Endodermal cell (in vitro differentiated cells): ENCODE data around the gene PTPN20. TPM values are rescaled to one million over a fixed set of nuclear protein-coding genes. Genes with fewer than 3 reads are reported as not detected.

Experiments
- DNase-seq: peaks from one replicate; pipeline ENCODE4 v3.0.0-alpha.2; 2017
- H3K27ac ChIP-seq: 2 replicates; pipeline ENCODE4 v1.5.1; 2013; ENCODE audit warnings: mild to moderate bottlenecking, low read depth, low read length, moderate library complexity
- H3K27me3 ChIP-seq: 2 replicates; pipeline ENCODE4 v1.6.1; 2013; ENCODE audit warnings: mild to moderate bottlenecking, low read length, moderate library complexity; ENCODE audit not compliant: insufficient read depth, control insufficient read depth, poor library complexity, severe bottlenecking
- H3K36me3 ChIP-seq: 2 replicates; pipeline ENCODE4 v1.7.0; 2013; ENCODE audit warnings: mild to moderate bottlenecking, low read length, moderate library complexity; ENCODE audit not compliant: control insufficient read depth, insufficient read depth
- H3K4me1 ChIP-seq: one replicate; pipeline ENCODE4 v1.7.0; 2013; ENCODE audit warnings: low read length; ENCODE audit not compliant: control insufficient read depth, insufficient read depth
- H3K4me3 ChIP-seq: 2 replicates; pipeline ENCODE4 v1.5.1; 2013; ENCODE audit warnings: mild to moderate bottlenecking, low read length, moderate library complexity
- H3K9ac ChIP-seq: 2 replicates; pipeline ENCODE4 v1.6.1; 2013; ENCODE audit warnings: mild to moderate bottlenecking, low read length, moderate library complexity; ENCODE audit not compliant: poor library complexity, severe bottlenecking; ENCODE audit errors: extremely low read depth
- H3K9me3 ChIP-seq: 2 replicates; pipeline ENCODE4 v1.6.1; 2013; ENCODE audit warnings: mild to moderate bottlenecking, low read length, moderate library complexity; ENCODE audit not compliant: control insufficient read depth
- H3K27ac Mint-ChIP-seq: 2 replicates; pipeline ENCODE4 v1.8.0; 2020; ENCODE audit warnings: mixed read lengths
- H3K27me3 Mint-ChIP-seq: 2 replicates; pipeline ENCODE4 v1.8.0; 2021; ENCODE audit warnings: mild to moderate bottlenecking, mixed read lengths; ENCODE audit not compliant: insufficient read depth
- H3K36me3 Mint-ChIP-seq: 2 replicates; pipeline ENCODE4 v1.8.0; 2020; ENCODE audit warnings: low read depth, mixed read lengths
- H3K4me1 Mint-ChIP-seq: 2 replicates; pipeline ENCODE4 v1.8.0; 2020; ENCODE audit warnings: mixed read lengths
- H3K4me3 Mint-ChIP-seq: 2 replicates; pipeline ENCODE4 v1.8.0; 2020; ENCODE audit warnings: mild to moderate bottlenecking, moderate library complexity, mixed read lengths
- H3K9me3 Mint-ChIP-seq: 2 replicates; pipeline ENCODE4 v1.8.0; 2020; ENCODE audit warnings: mild to moderate bottlenecking, mixed read lengths
- WGBS, 2 experiments: methylation state at CpG; one replicate each; pipeline versions ENCODE4 v1.1.5 to v1.1.7; 2013; ENCODE audit warnings: missing lambda C conversion rate in 2 of 2, mixed read lengths in 1 of 2; ENCODE audit not compliant: insufficient coverage in 1 of 2, insufficient read length in 1 of 2; 5-methylcytosine and 5-hydroxymethylcytosine counted together
- total RNA-seq, 2 donors: library from RNA; stranded (reverse); fragmentation: NEBNext Ultra II Directional in 1 of 2; extraction: Animal tissue kit (Norgen Biotek cat#: 25700) in 1 of 2; gene quantifications; 2 replicates in 1 of 2; 3 replicates in 1 of 2; pipeline ENCODE4 v1.2.1, GENCODE V29; 2021
- TF ChIP-seq, protein P1 (sequence below): fragments of 200-600 bp; sonication (generic); conservative IDR thresholded peaks from 2 replicates; pipeline ENCODE4 v1.5.0; 2021; ENCODE audit warnings: antibody characterized with exemption, mild to moderate bottlenecking

Gene PTPN20
- total RNA-seq, 2 donors from 2014 or later: 0.53 TPM; not detected in 1

DNA sequence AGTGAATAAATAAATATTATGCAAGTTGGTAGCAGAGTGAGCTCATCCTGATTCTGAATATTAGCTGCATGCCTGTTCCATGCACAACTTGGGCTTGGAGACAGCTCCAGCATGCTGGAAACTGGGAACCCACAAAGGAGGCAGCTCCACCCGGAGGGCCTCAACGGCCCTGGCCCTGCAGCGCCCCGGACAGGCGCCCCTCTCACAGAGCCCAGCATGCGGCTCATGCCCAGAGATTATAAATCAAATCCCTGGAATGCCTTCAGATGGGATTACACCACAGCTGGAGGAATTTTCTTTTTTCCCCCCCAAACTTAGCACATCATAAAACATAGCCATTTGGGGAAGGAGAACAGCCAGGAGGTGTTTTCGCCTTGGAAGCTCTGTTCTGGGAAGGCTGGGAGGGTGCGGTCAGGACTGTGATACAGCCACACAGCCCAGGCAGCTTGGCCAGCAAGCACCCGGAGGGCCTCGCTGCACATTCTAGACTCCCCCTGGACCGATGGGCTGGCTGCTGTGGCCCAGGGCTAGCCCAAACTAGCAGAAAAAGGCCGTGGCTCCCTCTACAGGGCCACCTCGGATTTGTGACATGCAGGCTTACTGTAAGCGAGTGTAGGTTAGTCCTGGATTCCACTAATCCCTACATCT lies 102.4 kb downstream of the PTPN20 start:
- no peaks in the 10 kb centered on the region for H3K36me3 ChIP-seq
- H3K4me1 Mint-ChIP-seq: peaks cover 2% of the 10 kb centered on the region
- no peaks in the 10 kb centered on the region for H3K9me3 ChIP-seq
- no peak overlapping the region for H3K27ac Mint-ChIP-seq
- 85 to 87% methylated on average over 8 to 14 of the region's 14 CpGs for WGBS, 2 experiments
- no peak overlapping the region for H3K4me3 Mint-ChIP-seq
- no peaks in the 10 kb centered on the region for H3K4me1 ChIP-seq
- no peaks in the 10 kb centered on the region for H3K36me3 Mint-ChIP-seq
- H3K4me3 ChIP-seq: no peak overlapping the region
- H3K9me3 Mint-ChIP-seq: no peaks in the 10 kb centered on the region
- H3K27me3 Mint-ChIP-seq: peaks cover 9% of the 10 kb centered on the region
- H3K27me3 ChIP-seq: peaks cover 5% of the 10 kb centered on the region
- H3K27ac ChIP-seq: no peak overlapping the region
- TF ChIP-seq, protein P1, sequence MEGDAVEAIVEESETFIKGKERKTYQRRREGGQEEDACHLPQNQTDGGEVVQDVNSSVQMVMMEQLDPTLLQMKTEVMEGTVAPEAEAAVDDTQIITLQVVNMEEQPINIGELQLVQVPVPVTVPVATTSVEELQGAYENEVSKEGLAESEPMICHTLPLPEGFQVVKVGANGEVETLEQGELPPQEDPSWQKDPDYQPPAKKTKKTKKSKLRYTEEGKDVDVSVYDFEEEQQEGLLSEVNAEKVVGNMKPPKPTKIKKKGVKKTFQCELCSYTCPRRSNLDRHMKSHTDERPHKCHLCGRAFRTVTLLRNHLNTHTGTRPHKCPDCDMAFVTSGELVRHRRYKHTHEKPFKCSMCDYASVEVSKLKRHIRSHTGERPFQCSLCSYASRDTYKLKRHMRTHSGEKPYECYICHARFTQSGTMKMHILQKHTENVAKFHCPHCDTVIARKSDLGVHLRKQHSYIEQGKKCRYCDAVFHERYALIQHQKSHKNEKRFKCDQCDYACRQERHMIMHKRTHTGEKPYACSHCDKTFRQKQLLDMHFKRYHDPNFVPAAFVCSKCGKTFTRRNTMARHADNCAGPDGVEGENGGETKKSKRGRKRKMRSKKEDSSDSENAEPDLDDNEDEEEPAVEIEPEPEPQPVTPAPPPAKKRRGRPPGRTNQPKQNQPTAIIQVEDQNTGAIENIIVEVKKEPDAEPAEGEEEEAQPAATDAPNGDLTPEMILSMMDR: peak; percentile 53
- DNase-seq: peak; percentile 82
- no peak overlapping the region for H3K9ac ChIP-seq

DNA sequence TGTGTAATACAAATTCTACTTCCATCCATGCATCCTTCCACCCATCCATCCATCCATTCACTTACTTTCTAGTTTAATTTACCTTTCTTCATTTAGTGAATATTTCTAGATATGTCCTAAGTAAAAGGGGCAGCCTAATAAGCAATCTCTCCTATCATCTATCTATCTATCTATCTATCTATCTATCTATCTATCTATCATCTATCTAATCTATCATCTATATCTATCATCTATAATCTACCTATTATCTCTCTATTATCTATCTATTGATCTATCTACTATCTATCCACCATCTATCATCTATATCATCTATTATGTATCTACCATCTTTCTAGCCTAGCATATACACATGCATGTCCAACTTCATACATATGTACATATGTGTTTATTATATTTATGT lies 104.2 kb downstream of the PTPN20 start:
- Histone ChIP-seq H3K27ac (no peak overlapping the region), H3K9me3 (no peaks in the 10 kb centered on the region), H3K36me3 (no peaks in the 10 kb centered on the region), H3K4me3 (no peak overlapping the region), H3K9ac (no peak overlapping the region), H3K4me1 (no peaks in the 10 kb centered on the region), H3K27me3 (peaks cover 5% of the 10 kb centered on the region)
- no peaks in the 10 kb centered on the region for H3K9me3 Mint-ChIP-seq
- H3K4me1 Mint-ChIP-seq: peaks cover 2% of the 10 kb centered on the region
- no peaks in the 10 kb centered on the region for H3K36me3 Mint-ChIP-seq
- DNase-seq: no peak
- TF ChIP-seq, protein P1: no peak
- peaks cover 2% of the 10 kb centered on the region for H3K27me3 Mint-ChIP-seq
- H3K4me3 Mint-ChIP-seq: no peak overlapping the region
- no peak overlapping the region for H3K27ac Mint-ChIP-seq

DNA sequence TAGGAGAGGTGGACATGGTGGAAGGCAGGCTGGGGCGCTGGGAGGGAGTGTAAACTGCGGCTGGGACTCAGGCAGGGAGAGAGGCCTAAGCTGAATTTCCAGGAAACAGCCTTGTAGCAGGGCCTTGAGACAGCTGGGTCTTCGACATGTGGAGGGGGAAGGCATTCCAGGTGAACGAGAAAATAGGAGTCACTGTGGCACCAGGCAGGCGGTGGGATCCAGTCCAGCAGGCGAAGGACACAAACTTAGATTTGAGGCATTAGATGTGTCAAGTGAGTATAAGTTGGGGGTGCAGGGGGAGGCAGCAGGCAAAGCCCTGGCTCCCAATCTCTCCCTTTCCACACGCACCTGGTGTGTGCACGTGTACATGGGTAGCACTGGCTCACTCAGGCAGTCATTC lies 105.3 kb downstream of the PTPN20 start:
- Histone ChIP-seq H3K4me1 (no peaks in the 10 kb centered on the region), H3K4me3 (no peak overlapping the region), H3K36me3 (no peaks in the 10 kb centered on the region), H3K27ac (no peak overlapping the region), H3K9ac (no peak overlapping the region), H3K27me3 (peaks cover 5% of the 10 kb centered on the region), H3K9me3 (no peaks in the 10 kb centered on the region)
- H3K4me1 Mint-ChIP-seq: peaks cover 2% of the 10 kb centered on the region
- WGBS, 2 experiments: 96 to 100% methylated on average over 3 to 8 of the region's 8 CpGs
- no peaks in the 10 kb centered on the region for H3K36me3 Mint-ChIP-seq
- TF ChIP-seq, protein P1: no peak
- H3K9me3 Mint-ChIP-seq: no peaks in the 10 kb centered on the region
- H3K4me3 Mint-ChIP-seq: no peak overlapping the region
- no peak overlapping the region for H3K27ac Mint-ChIP-seq
- peaks cover 2% of the 10 kb centered on the region for H3K27me3 Mint-ChIP-seq
- DNase-seq: no peak
